ENCODE results near the gene MLLT6. TPM values are rescaled to one million over a fixed set of nuclear protein-coding genes. Genes with fewer than 3 reads are reported as not detected.

The MLLT6 gene
- total and polyA plus RNA-seq, 3 experiments from 2014 or later = 15.9 to 202 (median 197) TPM

- Histone ChIP-seq H3K27me3 (ENCODE audit: insufficient read depth, low read length, poor library complexity, severe bottlenecking) (no peaks in the 10 kb centered on the region), H3K9me3 (ENCODE audit: low read length) (no peaks in the 10 kb centered on the region), H3K36me3 (ENCODE audit: insufficient read depth, low read length) (no peaks in the 10 kb centered on the region), H3K4me3 (ENCODE audit: low read length) (no peak overlapping the region), H3K27ac (ENCODE audit: low read depth, low read length) (no peak overlapping the region), H3K4me1 (ENCODE audit: insufficient read depth, low read length) (peaks cover 44% of the 10 kb centered on the region)
- ChIA-PET POLR2A (no interaction called here), CTCF (interaction anchor here (2.1 to 2.7 kb wide), 2 partner anchors 55 to 174 kb away, joined by 11 to 17 read pairs; no protein-coding TSS in a partner anchor)
- Mint-ChIP-seq H3K27ac (peak overlapping the region; percentile 61 to 99 (median 94)), H3K27me3 (no peaks in the 10 kb centered on the region), H3K36me3 (peaks cover 0 to 16% (median 2%) of the 10 kb centered on the region in 3 donors), H3K4me3 (peak overlapping the region in 6 of 7 donors; percentile 68 to 100 (median 94)), H3K9me3 (no peaks in the 10 kb centered on the region), H3K4me1 (peaks cover 58 to 72% (median 62%) of the 10 kb centered on the region in 3 donors)
- no peak for DNase-seq
These were observed 27.6 kb downstream of the MLLT6 start for GRCh38 chr17:38732376-38733281.

GRCh38 chr17:38733282-38733981, 28.4 kb downstream of the MLLT6 start:
- H3K27ac ChIP-seq (ENCODE audit: low read depth, low read length) = no peak overlapping the region
- ChIA-PET CTCF (interaction anchor here (1.9 to 5.4 kb wide), 8 partner anchors 12 to 174 kb away, joined by 7 to 140 read pairs (median 13); partner anchors contain the start of genes EPOP and PCGF2), POLR2A (interaction anchor here (1.2 kb wide), 1 partner anchor 28 kb away, joined by 5 read pairs; the partner anchor contains the start of gene MLLT6)
- no peaks in the 10 kb centered on the region for H3K9me3 ChIP-seq (ENCODE audit: low read length)
- Mint-ChIP-seq H3K36me3 (peaks cover 0 to 16% (median 2%) of the 10 kb centered on the region in 3 donors), H3K4me3 (peak overlapping the region in 1 of 7 donors; percentile 38), H3K27me3 (no peaks in the 10 kb centered on the region), H3K9me3 (no peaks in the 10 kb centered on the region), H3K4me1 (peaks cover 50 to 64% (median 54%) of the 10 kb centered on the region in 3 donors), H3K27ac (peak overlapping the region in 7 of 8 donors; percentile 24 to 99 (median 64))
- DNase-seq = no peak
- no peaks in the 10 kb centered on the region for H3K36me3 ChIP-seq (ENCODE audit: insufficient read depth, low read length)
- no peaks in the 10 kb centered on the region for H3K27me3 ChIP-seq (ENCODE audit: insufficient read depth, low read length, poor library complexity, severe bottlenecking)
- H3K4me3 ChIP-seq (ENCODE audit: low read length) = no peak overlapping the region
- peaks cover 36% of the 10 kb centered on the region for H3K4me1 ChIP-seq (ENCODE audit: insufficient read depth, low read length)

- no peak overlapping the region for H3K4me3 ChIP-seq (ENCODE audit: low read length)
- CTCF ChIA-PET = interaction anchor here (0.8 to 5.4 kb wide), 21 partner anchors 8 to 438 kb away, joined by 3 to 140 read pairs (median 5); partner anchors contain the start of genes CWC25, EPOP, PCGF2 and PSMB3
- POLR2A ChIA-PET = interaction anchor here (0.5 to 1.2 kb wide), 8 partner anchors 17 to 176 kb away, joined by 3 to 5 read pairs (median 3); partner anchors contain the start of genes MLLT6 and PIP4K2B
- no peaks in the 10 kb centered on the region for H3K36me3 ChIP-seq (ENCODE audit: insufficient read depth, low read length)
- Mint-ChIP-seq H3K36me3 (peaks cover 0 to 16% (median 2%) of the 10 kb centered on the region in 3 donors), H3K4me3 (peak overlapping the region in 1 of 7 donors; percentile 38), H3K27ac (peak overlapping the region in 7 of 8 donors; percentile 1 to 99 (median 61)), H3K4me1 (peaks cover 41 to 55% (median 45%) of the 10 kb centered on the region in 3 donors), H3K27me3 (no peaks in the 10 kb centered on the region), H3K9me3 (no peaks in the 10 kb centered on the region)
- peaks cover 28% of the 10 kb centered on the region for H3K4me1 ChIP-seq (ENCODE audit: insufficient read depth, low read length)
- no peaks in the 10 kb centered on the region for H3K9me3 ChIP-seq (ENCODE audit: low read length)
- no peak overlapping the region for H3K27ac ChIP-seq (ENCODE audit: low read depth, low read length)
- peak in 1 of 5 donors; percentile 29 for DNase-seq
- H3K27me3 ChIP-seq (ENCODE audit: insufficient read depth, low read length, poor library complexity, severe bottlenecking) = no peaks in the 10 kb centered on the region
These were observed 29.2 kb downstream of the MLLT6 start for GRCh38 chr17:38733982-38734973.

GRCh38 chr17:38735161-38735997, 30.3 kb downstream of the MLLT6 start:
- CTCF ChIA-PET = interaction anchor here (0.8 to 5.4 kb wide), 24 partner anchors 10 to 418 kb away, joined by 3 to 140 read pairs (median 5); partner anchors contain the start of genes CWC25, EPOP, PCGF2 and PSMB3
- peaks cover 0 to 16% (median 2%) of the 10 kb centered on the region in 3 donors for H3K36me3 Mint-ChIP-seq
- H3K36me3 ChIP-seq (ENCODE audit: insufficient read depth, low read length) = no peaks in the 10 kb centered on the region
- peak overlapping the region in 1 of 7 donors; percentile 22 for H3K4me3 Mint-ChIP-seq
- no peak overlapping the region for H3K27ac ChIP-seq (ENCODE audit: low read depth, low read length)
- H3K4me3 ChIP-seq (ENCODE audit: low read length) = no peak overlapping the region
- no peaks in the 10 kb centered on the region for H3K27me3 Mint-ChIP-seq
- POLR2A ChIA-PET = interaction anchor here (0.5 to 1.2 kb wide), 8 partner anchors 16 to 177 kb away, joined by 3 to 5 read pairs (median 3); partner anchors contain the start of gene PIP4K2B
- H3K9me3 Mint-ChIP-seq = no peaks in the 10 kb centered on the region
- H3K4me1 ChIP-seq (ENCODE audit: insufficient read depth, low read length) = peaks cover 23% of the 10 kb centered on the region
- H3K27ac Mint-ChIP-seq = peak overlapping the region in 2 of 8 donors; percentile 26 to 99
- DNase-seq = peak; percentile 59 to 83 (median 72)
- H3K27me3 ChIP-seq (ENCODE audit: insufficient read depth, low read length, poor library complexity, severe bottlenecking) = no peaks in the 10 kb centered on the region
- no peaks in the 10 kb centered on the region for H3K9me3 ChIP-seq (ENCODE audit: low read length)
- H3K4me1 Mint-ChIP-seq = peaks cover 38 to 51% (median 42%) of the 10 kb centered on the region in 3 donors

GRCh38 chr17:38738007-38738662, 33.1 kb downstream of the MLLT6 start:
- Histone ChIP-seq H3K4me3 (ENCODE audit: low read length) (no peak overlapping the region), H3K4me1 (ENCODE audit: insufficient read depth, low read length) (peaks cover 13% of the 10 kb centered on the region), H3K9me3 (ENCODE audit: low read length) (no peaks in the 10 kb centered on the region), H3K36me3 (ENCODE audit: insufficient read depth, low read length) (no peaks in the 10 kb centered on the region), H3K27ac (ENCODE audit: low read depth, low read length) (no peak overlapping the region), H3K27me3 (ENCODE audit: insufficient read depth, low read length, poor library complexity, severe bottlenecking) (no peaks in the 10 kb centered on the region)
- Mint-ChIP-seq H3K27me3 (peaks cover 3 to 13% of the 10 kb centered on the region in 2 donors), H3K4me3 (no peak overlapping the region), H3K27ac (no peak overlapping the region), H3K9me3 (no peaks in the 10 kb centered on the region), H3K36me3 (peaks cover 0 to 4% (median 0%) of the 10 kb centered on the region in 3 donors), H3K4me1 (peaks cover 13 to 23% (median 17%) of the 10 kb centered on the region in 3 donors)
- POLR2A ChIA-PET = no interaction called here
- DNase-seq = no peak
- CTCF ChIA-PET = interaction anchor here (2.0 to 5.4 kb wide), 2 partner anchors 62 to 180 kb away, joined by 9 to 140 read pairs; partner anchors contain the start of gene EPOP

- ChIA-PET POLR2A (no interaction called here), CTCF (interaction anchor here (5.4 kb wide), 1 partner anchor 63 kb away, joined by 140 read pairs; the partner anchor contains the start of gene EPOP)
- no peak overlapping the region for H3K27ac ChIP-seq (ENCODE audit: low read depth, low read length)
- no peak overlapping the region for H3K27ac Mint-ChIP-seq
- H3K9me3 ChIP-seq (ENCODE audit: low read length) = no peaks in the 10 kb centered on the region
- H3K9me3 Mint-ChIP-seq = no peaks in the 10 kb centered on the region
- H3K4me3 Mint-ChIP-seq = no peak overlapping the region
- peaks cover 3 to 13% of the 10 kb centered on the region in 2 donors for H3K27me3 Mint-ChIP-seq
- H3K4me3 ChIP-seq (ENCODE audit: low read length) = no peak overlapping the region
- DNase-seq = no peak
- H3K4me1 Mint-ChIP-seq = peaks cover 9 to 18% (median 14%) of the 10 kb centered on the region in 3 donors
- H3K36me3 Mint-ChIP-seq = peaks cover 0 to under 1% (median 0%) of the 10 kb centered on the region in 3 donors
- no peaks in the 10 kb centered on the region for H3K27me3 ChIP-seq (ENCODE audit: insufficient read depth, low read length, poor library complexity, severe bottlenecking)
- H3K36me3 ChIP-seq (ENCODE audit: insufficient read depth, low read length) = no peaks in the 10 kb centered on the region
- H3K4me1 ChIP-seq (ENCODE audit: insufficient read depth, low read length) = peaks cover 11% of the 10 kb centered on the region
These were observed 33.6 kb downstream of the MLLT6 start for GRCh38 chr17:38738686-38739085.
